ENCODE data around the gene HNRNPH3. TPM values are rescaled to one million over a fixed set of nuclear protein-coding genes. Genes with fewer than 3 reads are reported as not detected.

Gene HNRNPH3
- total RNA-seq, 1 experiment from 2014 or later = 20.2 TPM

Other genes with a start within 250 kb of the HNRNPH3 start
- gene MYPN, start 222.6 kb upstream of the HNRNPH3 start, total RNA-seq (2014; rRNA removed; shearing (Covaris generic)) = 1.4 and 1.8 TPM in 2 replicates
- 0.10 TPM in 1 of 2 replicates, not detected in the other for gene ATOH7, start 100.0 kb upstream of the HNRNPH3 start, total RNA-seq (2014; rRNA removed; shearing (Covaris generic))
- gene PBLD, start 864 bp downstream of the HNRNPH3 start, total RNA-seq (2014; rRNA removed; shearing (Covaris generic)) = 1.4 and 2.5 TPM in 2 replicates
- 13.7 and 18.5 TPM in 2 replicates for gene RUFY2, start 75.2 kb downstream of the HNRNPH3 start, total RNA-seq (2014; rRNA removed; shearing (Covaris generic))
- gene DNA2, start 139.9 kb downstream of the HNRNPH3 start, total RNA-seq (2014; rRNA removed; shearing (Covaris generic)) = 15.6 and 18.3 TPM in 2 replicates
- gene SLC25A16, start 195.5 kb downstream of the HNRNPH3 start, total RNA-seq (2014; rRNA removed; shearing (Covaris generic)) = 5.3 and 6.6 TPM in 2 replicates
- gene TET1, start 228.3 kb downstream of the HNRNPH3 start, total RNA-seq (2014; rRNA removed; shearing (Covaris generic)) = 4.1 and 6.1 TPM in 2 replicates

Measured in RPMI7951 (cell line).